ENCODE measurements around the gene PTGS1.
"Not testable (repeated sequence)": the region's sequence is repeated elsewhere in the genome, so short reads cannot be mapped to it uniquely, and the experiment has no call there.

PTGS1 gene

DNA sequence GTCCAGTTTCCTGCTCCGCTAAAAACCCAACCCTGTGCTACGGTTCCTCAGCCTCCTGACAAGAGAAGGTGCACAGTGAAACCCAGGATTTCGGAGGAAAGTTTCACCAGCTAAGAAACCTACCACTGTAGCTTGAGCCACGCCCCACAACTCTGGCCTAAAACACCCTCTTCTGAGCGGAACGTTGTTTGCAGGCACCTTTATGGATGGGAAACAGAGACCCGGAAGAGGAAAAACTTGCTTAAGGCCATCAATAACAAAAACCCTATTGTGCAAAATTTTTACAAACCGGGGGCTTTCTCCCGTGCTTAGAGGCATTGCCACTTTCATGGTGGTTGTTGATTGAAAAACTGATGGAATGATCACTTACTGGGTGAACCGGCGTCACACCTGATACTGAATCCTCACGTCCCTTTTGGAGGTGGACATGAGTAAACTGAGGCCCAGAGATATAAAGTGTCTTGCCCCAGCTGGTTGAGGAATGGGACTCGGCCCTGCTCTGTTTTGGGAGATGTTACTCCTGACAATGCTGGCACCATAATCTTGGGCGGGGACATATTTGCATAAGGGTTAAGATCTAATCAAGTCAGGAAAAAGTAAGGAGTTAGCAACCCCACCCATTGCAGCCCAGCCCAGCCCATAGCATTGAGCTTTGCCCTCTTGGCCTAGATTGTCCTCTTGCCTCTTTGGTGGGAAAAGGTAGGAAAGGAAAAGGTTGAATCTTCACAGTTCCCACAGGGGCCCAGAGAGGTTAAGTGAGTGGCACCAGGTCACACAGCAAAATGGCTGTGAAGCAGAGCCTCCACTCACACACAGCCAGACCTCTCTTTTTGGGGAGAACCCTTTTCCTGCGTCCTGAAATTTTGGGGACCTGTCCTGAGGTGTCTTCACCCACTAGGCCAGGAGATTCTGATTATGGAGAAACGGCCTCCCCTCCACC is 23.2 kb upstream of the PTGS1 start:
- no peak for DNase-seq (ENCODE audit: low spot score)

DNA sequence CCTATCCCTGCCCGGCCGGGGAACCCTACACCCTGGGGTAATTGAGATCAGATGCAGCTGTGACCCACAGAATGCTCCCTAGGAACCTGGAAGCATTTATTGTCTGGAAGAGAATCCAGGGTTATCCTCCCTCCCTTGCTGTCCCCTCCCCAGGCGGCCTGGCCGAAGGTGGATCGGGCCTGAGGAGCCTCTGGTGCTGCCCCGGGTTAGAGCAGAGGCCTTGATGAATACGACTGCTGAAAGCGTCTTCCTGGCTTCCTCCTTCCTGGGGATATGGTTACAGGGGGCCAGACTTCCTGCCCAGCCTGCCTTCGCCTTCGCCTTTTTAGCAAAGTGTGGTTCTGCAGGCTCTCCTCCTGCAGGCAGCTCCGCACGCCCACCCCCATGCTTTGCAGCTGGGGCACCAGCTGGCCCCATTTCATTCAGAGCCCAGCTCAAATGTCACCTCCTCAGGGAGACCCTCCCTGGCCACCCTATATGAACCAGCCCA is 22.5 kb upstream of the PTGS1 start:
- no peak for DNase-seq (ENCODE audit: low spot score)

- DNase-seq (ENCODE audit: low spot score), result no peak
Observed at GRCh38 chr9:122348791-122349190, 22.0 kb upstream of the PTGS1 start.

DNA sequence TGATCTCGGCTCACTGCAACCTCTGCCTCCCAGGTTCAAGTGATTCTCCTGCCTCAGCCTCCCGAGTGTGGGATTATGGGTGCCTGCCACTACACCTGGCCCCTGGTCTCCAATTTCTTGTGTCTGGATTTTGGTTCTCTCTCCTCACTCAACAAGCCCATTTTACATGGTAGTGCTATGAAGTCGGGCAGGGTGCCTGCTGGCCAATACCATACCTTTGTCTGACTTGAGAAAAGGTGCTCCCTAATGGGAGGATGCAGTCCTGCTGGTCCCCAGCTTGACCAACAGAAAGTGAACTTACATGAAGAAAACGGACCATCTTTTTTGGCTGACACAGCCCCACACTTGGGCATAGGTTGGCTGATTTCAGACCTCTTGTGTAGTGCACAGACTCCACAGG is 21.6 kb upstream of the PTGS1 start:
- DNase-seq (ENCODE audit: low spot score), result no peak

- DNase-seq (ENCODE audit: low spot score), result peak; percentile 87
Observed at GRCh38 chr9:122350577-122351355, 20.1 kb upstream of the PTGS1 start.

- DNase-seq (ENCODE audit: low spot score), result no peak
Observed at GRCh38 chr9:122354536-122355199, 16.2 kb upstream of the PTGS1 start.

DNA sequence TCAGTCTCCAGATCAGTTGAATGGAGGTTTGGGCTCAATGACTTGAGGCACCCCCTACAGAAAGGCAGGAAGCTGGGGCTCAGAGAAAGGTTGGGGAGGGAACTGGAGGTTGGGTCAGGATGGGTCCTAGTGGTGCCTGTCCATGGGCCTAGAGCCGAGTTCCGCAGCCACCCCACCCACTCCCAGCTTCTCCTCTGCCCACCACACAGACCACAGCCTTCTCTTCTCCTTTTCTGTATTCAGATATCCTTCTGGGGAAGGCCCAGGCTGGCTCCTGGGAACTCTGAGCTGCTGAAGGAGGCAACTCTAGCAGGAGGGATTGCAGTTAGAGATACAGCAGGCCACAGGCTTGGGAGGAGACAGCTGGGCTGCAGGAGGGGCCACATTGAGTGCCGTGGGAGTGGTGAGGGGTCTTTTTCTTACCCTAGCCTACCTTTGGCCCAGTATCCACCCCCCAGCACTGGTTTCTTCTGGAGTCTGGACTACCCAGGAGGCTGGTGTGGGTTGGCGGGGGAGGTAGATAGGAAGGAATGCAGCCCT is 15.4 kb upstream of the PTGS1 start:
- DNase-seq (ENCODE audit: low spot score), result no peak

DNA sequence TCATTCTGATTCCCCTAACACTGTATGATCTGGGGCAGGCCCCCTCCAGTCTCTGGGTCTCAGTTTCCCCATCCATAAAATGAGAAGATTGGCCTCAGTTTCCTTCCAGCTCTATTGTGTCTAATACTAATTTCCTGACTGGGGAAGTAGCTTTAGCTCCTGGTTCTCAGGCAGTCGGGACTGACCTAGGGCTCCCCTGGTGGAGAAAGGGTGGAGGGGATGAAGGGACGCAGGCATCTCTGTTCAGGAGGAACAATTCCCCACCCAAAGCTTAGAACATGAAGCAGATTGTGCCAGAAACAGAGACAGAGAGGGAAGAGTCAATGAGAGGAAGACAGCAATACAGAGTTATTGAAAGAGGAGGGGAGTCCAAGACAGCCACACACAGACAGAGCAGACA is 14.2 kb upstream of the PTGS1 start:
- peak; percentile 60 for DNase-seq (ENCODE audit: low spot score)

GRCh38 chr9:122360891-122361290 is 9.9 kb upstream of the PTGS1 start:
- DNase-seq (ENCODE audit: low spot score), result no peak

DNA sequence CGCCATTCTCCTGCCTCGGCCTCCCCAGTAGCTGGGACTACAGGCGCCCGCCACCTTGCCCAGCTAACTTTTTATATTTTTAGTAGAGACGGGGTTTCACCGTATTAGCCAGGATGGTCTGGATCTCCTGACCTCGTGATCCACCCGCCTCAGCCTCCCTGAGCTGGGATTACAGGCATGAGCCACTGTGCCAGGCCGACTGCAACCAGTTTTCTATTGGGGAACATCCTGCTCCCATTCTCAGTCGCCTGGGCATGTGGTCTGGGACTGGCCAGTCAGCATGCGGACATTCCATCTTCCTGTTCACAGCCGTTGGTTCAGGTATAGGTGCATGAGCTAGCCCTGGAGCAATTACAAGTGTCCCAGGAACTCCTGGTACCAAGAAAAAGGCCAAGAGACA is 7.7 kb upstream of the PTGS1 start:
- DNase-seq (ENCODE audit: low spot score), result not testable (repeated sequence)

- no peak for DNase-seq (ENCODE audit: low spot score)
Observed at GRCh38 chr9:122364117-122364782, 6.6 kb upstream of the PTGS1 start.

GRCh38 chr9:122364783-122365150 is 6.1 kb upstream of the PTGS1 start:
- no peak for DNase-seq (ENCODE audit: low spot score)

GRCh38 chr9:122366074-122366660 is 4.7 kb upstream of the PTGS1 start:
- DNase-seq (ENCODE audit: low spot score), result no peak

- no peak for DNase-seq (ENCODE audit: low spot score)
Observed at GRCh38 chr9:122367065-122367464, 3.8 kb upstream of the PTGS1 start.

DNA sequence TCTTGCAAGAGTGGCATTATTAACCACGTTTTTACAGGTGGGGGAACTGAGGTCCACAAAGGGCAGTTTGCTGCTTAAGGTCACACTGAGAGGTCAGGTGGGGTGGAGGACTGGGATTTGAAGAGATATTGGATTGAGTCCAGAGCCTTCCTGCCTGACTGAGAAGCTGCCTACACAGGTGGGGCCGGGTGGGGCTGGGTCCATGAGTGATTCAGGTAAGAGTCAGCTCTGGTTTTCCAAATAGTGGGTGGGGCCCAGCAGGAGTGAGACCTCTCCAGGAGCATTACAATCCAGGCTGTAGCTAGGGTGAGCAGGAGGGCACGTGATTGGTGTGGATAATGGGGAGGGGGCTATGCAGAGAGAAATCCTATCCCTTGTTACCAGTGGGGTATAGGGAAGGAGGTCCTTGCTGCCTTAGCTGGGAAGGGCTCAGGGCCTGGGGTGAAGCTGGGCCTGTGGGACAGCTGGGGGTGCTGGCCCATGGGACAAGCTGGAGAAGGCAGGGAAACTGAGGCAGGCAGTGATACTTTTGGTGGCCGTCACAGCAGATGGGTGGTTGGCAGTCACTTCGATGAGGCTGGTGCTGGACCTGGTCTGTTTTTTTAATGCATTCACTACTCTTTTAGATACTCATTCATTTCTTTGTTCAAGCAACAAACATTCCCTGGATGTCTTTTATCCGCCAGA is 2.9 kb upstream of the PTGS1 start:
- DNase-seq (ENCODE audit: low spot score), result no peak

DNA sequence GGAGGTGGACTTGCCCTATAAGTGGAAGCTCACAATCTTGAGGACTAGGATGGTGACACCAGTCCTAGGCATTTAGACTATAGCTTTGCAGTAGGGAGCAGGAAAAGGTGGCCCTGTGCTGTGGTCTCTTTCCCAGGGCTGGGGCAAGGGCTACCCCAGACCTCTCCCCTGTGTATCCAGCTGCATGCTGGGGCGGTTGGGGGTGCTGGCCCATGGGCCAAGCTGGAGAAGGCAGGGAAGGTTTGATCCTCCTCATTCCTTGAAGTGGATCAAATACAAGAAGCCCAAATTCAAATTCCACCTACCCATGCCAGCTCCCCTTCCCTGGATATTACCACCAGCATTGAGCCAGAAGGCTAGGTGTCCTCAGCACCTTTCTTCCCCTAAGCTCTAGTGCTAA is 2.2 kb upstream of the PTGS1 start:
- no peak for DNase-seq (ENCODE audit: low spot score)

DNA sequence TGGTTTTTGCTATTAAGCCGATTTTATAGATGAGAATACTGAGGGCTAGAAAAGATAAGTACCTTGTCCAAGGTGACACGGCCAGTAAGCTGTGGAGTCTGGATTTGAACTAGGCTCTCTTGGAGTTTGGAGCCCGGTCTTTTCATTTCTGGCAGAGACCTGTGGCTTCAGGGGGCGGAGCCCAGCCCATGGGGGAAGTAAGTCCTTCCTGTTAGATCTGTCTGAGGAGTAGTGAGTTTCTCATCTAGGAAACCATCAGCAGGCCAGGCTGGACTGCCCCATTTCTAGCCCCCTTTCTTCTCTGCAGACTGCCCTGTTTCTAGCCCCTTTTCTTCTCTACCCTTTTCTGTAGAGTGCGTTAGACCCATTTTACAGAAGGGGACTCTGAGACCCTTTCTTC is 521 bp upstream of the PTGS1 start:
- no peak for DNase-seq (ENCODE audit: low spot score)

- no peak for DNase-seq (ENCODE audit: low spot score)
Observed at GRCh38 chr9:122371846-122372245, 1.0 kb downstream of the PTGS1 start.

DNA sequence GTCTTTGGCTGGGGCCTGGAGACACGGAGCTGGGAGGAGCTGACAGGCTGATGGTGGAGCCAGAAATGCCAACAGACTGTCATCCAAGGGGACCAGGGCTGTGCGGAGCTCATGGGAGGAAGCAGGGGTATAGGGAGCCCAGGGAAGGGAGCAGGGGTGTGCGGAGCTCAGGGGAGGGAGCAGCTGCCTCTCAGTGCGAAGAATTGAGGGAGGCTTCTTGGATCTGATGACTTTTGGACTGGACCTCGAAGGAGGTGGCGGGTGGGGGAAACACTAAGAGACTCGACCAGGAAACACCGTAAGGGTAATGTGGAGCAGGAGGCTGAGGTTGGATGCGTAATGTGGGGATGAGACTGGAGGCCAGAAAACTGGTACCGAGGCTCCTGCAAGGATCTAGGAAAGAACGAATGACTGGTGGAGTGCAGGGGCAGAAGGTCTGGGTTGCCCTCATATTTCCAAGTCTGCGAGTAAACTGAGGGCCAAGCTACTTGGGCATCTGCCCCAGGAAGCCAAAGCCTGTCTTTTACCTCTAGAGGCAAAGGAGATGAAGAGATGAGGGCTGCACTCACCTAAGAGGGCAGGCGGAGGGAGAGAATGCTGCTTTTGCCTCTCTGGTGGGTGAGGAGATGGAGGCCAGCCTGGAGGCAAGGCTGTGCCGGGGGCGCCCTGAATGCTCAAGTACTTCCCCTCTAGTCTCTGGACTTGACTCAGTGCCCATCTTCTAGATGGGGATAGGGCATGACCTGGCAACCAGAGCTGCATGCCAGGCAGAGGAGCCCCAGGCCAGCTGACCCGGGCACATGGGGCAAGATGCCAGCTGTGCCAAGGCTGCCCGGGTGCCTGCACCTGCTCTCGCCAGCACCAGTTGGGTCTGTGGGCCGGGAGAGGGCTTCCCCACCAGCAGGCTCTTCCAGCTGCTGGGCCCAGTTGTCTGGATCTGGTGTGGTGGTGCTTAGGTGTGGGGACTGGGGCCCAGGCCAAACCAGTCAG is 2.3 kb downstream of the PTGS1 start:
- no peak for DNase-seq (ENCODE audit: low spot score)

Data from iPS-NIHi11 (cell line).